ENCODE measurements around the gene ZGPAT. TPM values are rescaled to one million over a fixed set of nuclear protein-coding genes. Genes with fewer than 3 reads are reported as not detected.

ZGPAT gene
- total and polyA plus RNA-seq, 2 of the 4 experiments (the other 2 are of a cell fraction): 13.4 to 20.2 TPM

DNA sequence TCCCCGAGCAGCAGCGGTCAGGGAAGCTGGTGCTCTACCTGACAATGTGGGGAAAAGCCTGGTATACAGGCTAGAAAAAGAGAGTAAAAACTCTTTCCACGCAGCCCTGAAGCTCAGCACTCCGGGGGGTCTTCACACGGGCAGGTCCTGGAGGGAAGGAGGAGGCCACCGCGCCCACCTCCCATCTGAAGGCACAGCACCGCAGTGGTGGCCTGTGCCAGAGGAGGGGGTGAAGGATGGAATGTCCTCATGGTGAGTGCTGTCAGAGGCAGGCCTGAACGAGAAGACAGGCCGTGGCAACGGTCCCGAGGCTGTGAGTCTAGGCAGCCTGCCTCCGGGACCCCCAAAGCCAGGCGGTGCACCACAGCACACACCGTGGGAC is 37.6 kb downstream of the ZGPAT start:
- no peaks in the 10 kb centered on the region for H3K9me1 ChIP-seq (ENCODE audit: insufficient read depth, low read length)
- no peaks in the 10 kb centered on the region for H3K27me3 ChIP-seq (ENCODE audit: control insufficient read depth, insufficient read depth, low read length)
- H3K9ac ChIP-seq (ENCODE audit: low read depth, low read length): no peak overlapping the region
- intact Hi-C loops (cut with micrococcal nuclease) (no loop called here), in situ Hi-C loops (cut with MboI; ENCODE audit: low sequenced_read_pairs) (no loop called here), dilution Hi-C loops (cut with HindIII; ENCODE audit: low sequenced_read_pairs, unreplicated experiment) (no loop called here)
- no peak overlapping the region for H4K5ac ChIP-seq (ENCODE audit: low read depth, low read length)
- no peak overlapping the region for H2BK15ac ChIP-seq (ENCODE audit: low read depth, low read length)
- peak overlapping the region; percentile 66 for H2AK9ac ChIP-seq (replicated peaks; ENCODE audit: low read depth, low read length, poor library complexity)
- H4K8ac ChIP-seq (ENCODE audit: low read depth in 2 of 2, low read length in 2 of 2): no peak overlapping the region
- peaks cover 5% of the 10 kb centered on the region for H3K4me1 ChIP-seq (ENCODE audit: control insufficient read depth, insufficient read depth, low read length)
- H3K4ac ChIP-seq (ENCODE audit: low read depth, low read length): no peak overlapping the region
- no peak overlapping the region for H2BK5ac ChIP-seq (ENCODE audit: low read depth, low read length, poor library complexity, severe bottlenecking)
- H3K56ac ChIP-seq (ENCODE audit: extremely low read depth, insufficient read depth, low read length): no peak overlapping the region
- no peak overlapping the region for H3K4me3 ChIP-seq (ENCODE audit: insufficient read depth, low read depth, low read length)
- peaks cover 30% of the 10 kb centered on the region; the same call in 1 of the 2 replicates for H3K36me3 ChIP-seq (ENCODE audit: control insufficient read depth, insufficient read depth, low read length)
- ChIA-PET POLR2A (ENCODE audit: unreplicated experiment) (no interaction called here), CTCF (no interaction called here)
- H2AFZ ChIP-seq (replicated peaks; ENCODE audit: low read length, poor library complexity): no peak overlapping the region
- no peaks in the 10 kb centered on the region for H3K9me3 ChIP-seq (ENCODE audit: control insufficient read depth, insufficient read depth, low read length)
- DNase-seq (no peak), ATAC-seq (ENCODE audit: low read depth) (no peak)
- H4K20me1 ChIP-seq (ENCODE audit: insufficient read depth, low read length): peaks cover 10% of the 10 kb centered on the region
- no peak overlapping the region for H3K23ac ChIP-seq (ENCODE audit: low read depth, low read length)
- H2BK120ac ChIP-seq (ENCODE audit: low read depth, low read length): no peak overlapping the region
- H3K4me2 ChIP-seq (ENCODE audit: low read depth, low read length): no peak overlapping the region
- no peak overlapping the region for H2AK5ac ChIP-seq (ENCODE audit: low read depth, low read length)
- no peak overlapping the region for H3K18ac ChIP-seq (ENCODE audit: low read depth, low read length)
- peaks cover 4 to 9% of the 10 kb centered on the region in 2 experiments; a peak in 2 of 4 replicates for H3K79me1 ChIP-seq (ENCODE audit: low read depth in 1 of 2, low read length in 2 of 2)
- no peak overlapping the region for H2BK20ac ChIP-seq (ENCODE audit: low read depth, low read length)
- TF ChIP-seq MAZ (IDR thresholded peaks at IDR 0.05; ENCODE audit: borderline replicate concordance, low read depth, low read length) (no peak), RAD21 (IDR thresholded peaks at IDR 0.05; ENCODE audit: low read length) (no peak), RFX5 (IDR thresholded peaks at IDR 0.05; ENCODE audit: low read depth, low read length) (no peak), BHLHE40 (IDR thresholded peaks at IDR 0.05; ENCODE audit: low read depth, low read length) (no peak), CHD1 (IDR thresholded peaks at IDR 0.05; ENCODE audit: low read depth, low read length) (no peak), POLR2A (IDR thresholded peaks at IDR 0.05; ENCODE audit: low read depth, low read length) (no peak), MAFK (IDR thresholded peaks at IDR 0.05; ENCODE audit: low read depth, low read length) (no peak), CEBPB (IDR thresholded peaks at IDR 0.05; ENCODE audit: low read depth, low read length) (no peak)
- TF ChIP-seq, protein P1, sequence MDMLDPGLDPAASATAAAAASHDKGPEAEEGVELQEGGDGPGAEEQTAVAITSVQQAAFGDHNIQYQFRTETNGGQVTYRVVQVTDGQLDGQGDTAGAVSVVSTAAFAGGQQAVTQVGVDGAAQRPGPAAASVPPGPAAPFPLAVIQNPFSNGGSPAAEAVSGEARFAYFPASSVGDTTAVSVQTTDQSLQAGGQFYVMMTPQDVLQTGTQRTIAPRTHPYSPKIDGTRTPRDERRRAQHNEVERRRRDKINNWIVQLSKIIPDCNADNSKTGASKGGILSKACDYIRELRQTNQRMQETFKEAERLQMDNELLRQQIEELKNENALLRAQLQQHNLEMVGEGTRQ (IDR thresholded peaks at IDR 0.05; ENCODE audit: low read depth, low read length): no peak
- no peak overlapping the region for H3K14ac ChIP-seq (replicated peaks; ENCODE audit: low read depth, low read length)
- WGBS, 2 experiments (ENCODE audit: extremely low coverage in 2 of 2, insufficient read length in 1 of 2): 60% methylated on average over 1 of the region's 15 CpGs; no CpG with 5 or more reads in 1 of the 2 experiments
- no TSS peak for BruUV-seq (replicated peaks)
- H4K91ac ChIP-seq (ENCODE audit: insufficient read depth, low read depth, low read length): no peak overlapping the region
- no peak overlapping the region for H3K27ac ChIP-seq (ENCODE audit: insufficient read depth, low read length)

Measured in IMR-90 (cell line).